Spleen (tissue), 11 donors: ENCODE measurements around the gene NELL2. TPM values are rescaled to one million over a fixed set of nuclear protein-coding genes. Genes with fewer than 3 reads are reported as not detected.

Experiments used
- DNase-seq: peaks from one replicate; pipeline ENCODE4 v3.0.0-alpha.2; 2020
- H3K27ac ChIP-seq, 8 donors: fragments of 200-600 bp; sonication (generic) in 7 of 8; 1 replicate in 4 of 8; 2 replicates in 4 of 8; pipeline versions ENCODE4 v1.5.0 to v1.8.0; 2016 to 2021; ENCODE audit warnings: inconsistent platforms in 4 of 8, mild to moderate bottlenecking in 4 of 8, moderate library complexity in 1 of 8
- H3K27me3 ChIP-seq, 7 donors: fragments of 200-600 bp; sonication (generic) in 6 of 7; replicated peaks in 1 of 7; 1 replicate in 4 of 7; 2 replicates in 3 of 7; pipeline versions ENCODE4 v1.5.0 to v1.8.0; 2016 to 2021; ENCODE audit warnings: inconsistent platforms in 3 of 7, mild to moderate bottlenecking in 1 of 7
- H3K36me3 ChIP-seq, 6 donors: fragments of 200-600 bp; sonication (generic) in 5 of 6; 1 replicate in 4 of 6; 2 replicates in 2 of 6; pipeline versions ENCODE4 v1.5.0 to v1.8.0; 2016 to 2021; ENCODE audit warnings: inconsistent platforms in 2 of 6
- H3K4me1 ChIP-seq, 6 donors: fragments of 200-600 bp; sonication (generic) in 5 of 6; 1 replicate in 3 of 6; 2 replicates in 3 of 6; pipeline versions ENCODE4 v1.5.0 to v1.8.0; 2016 to 2021; ENCODE audit warnings: inconsistent platforms in 3 of 6
- H3K4me3 ChIP-seq, 8 donors: fragments of 200-600 bp; sonication (generic) in 7 of 8; 1 replicate in 4 of 8; 2 replicates in 4 of 8; pipeline versions ENCODE4 v1.5.0 to v1.8.0; 2016 to 2021; ENCODE audit warnings: inconsistent platforms in 4 of 8, mild to moderate bottlenecking in 4 of 8, moderate library complexity in 2 of 8
- H3K9me3 ChIP-seq, 8 donors: fragments of 200-600 bp; sonication (generic) in 7 of 8; 1 replicate in 4 of 8; 2 replicates in 4 of 8; pipeline versions ENCODE4 v1.5.0 to v1.8.0; 2016 to 2021; ENCODE audit warnings: inconsistent platforms in 4 of 8
- CTCF ChIP-seq, 11 experiments: fragments of 200-600 bp in 7 of 11; fragments of 450-650 bp in 4 of 11; sonication (generic) in 4 of 11; IDR thresholded peaks in 8 of 11; conservative IDR thresholded peaks in 3 of 11; 1 replicate in 7 of 11; 2 replicates in 4 of 11; pipeline versions ENCODE4 v1.4.0 to v1.8.0; 2016 to 2021; ENCODE audit warnings: antibody characterized with exemption in 11 of 11, inconsistent platforms in 4 of 11, mild to moderate bottlenecking in 1 of 11
- POLR2A ChIP-seq, 3 donors: fragments of 450-650 bp; IDR thresholded peaks; one replicate each; pipeline ENCODE4 v1.5.1; 2017; ENCODE audit warnings: antibody characterized with exemption in 3 of 3, mild to moderate bottlenecking in 1 of 3
- POLR2AphosphoS5 ChIP-seq, 3 donors: sonication (generic); formaldehyde crosslinking; IDR thresholded peaks; one replicate each; pipeline ENCODE4 v1.5.1; 2017; ENCODE audit warnings: antibody characterized with exemption in 3 of 3
- WGBS, 5 donors: extraction: QIAGEN DNeasy Blood & Tissue Kit in 3 of 5; methylation state at CpG; one replicate each; pipeline versions ENCODE4 v1.1.5 to v1.1.7; 2013 to 2018; 5-methylcytosine and 5-hydroxymethylcytosine counted together
- intact Hi-C: fragments of 100-400 bp; cut with DNase I; formaldehyde crosslinking; loops from one replicate; pipeline ENCODE4 v1.15.0; 2023; ENCODE audit warnings: low total_unique reads
- polyA plus RNA-seq, 3 donors: library from polyadenylated mRNA; stranded (reverse); fragments of 200-250 nt; gene quantifications; one replicate each; pipeline ENCODE4 v1.2.1, GENCODE V29; 2013
- total RNA-seq, 7 donors: library from RNA; depleted of rRNA in 3 of 7; stranded (reverse); fragments of >200 nt in 3 of 7; fragmentation: NEBNext Ultra II Directional in 4 of 7; extraction: Animal tissue kit (Norgen Biotek cat#: 25700) in 4 of 7; gene quantifications; one replicate each; pipeline versions ENCODE4 v1.1.0 to v1.2.1, GENCODE V29; 2016 to 2021
- donor health status: healthy with polysubstance abuse.
- donor health status: DM: no; HTN: no; CAD: no; lungs with moderate emphysema.
- donor health status: DM: no; HTN: no; CAD: no.
- donor health status: Bipolar disorder and iron deficiency.
- donor health status: healthy.
- donor health status: DM: no; HTN: no; CAD: no.
- donor health status: DM: yes; HTN: yes; CAD: no.

NELL2 gene
- total and polyA plus RNA-seq, 10 donors, result 1.0 to 21.8 (median 8.2) TPM

- Histone ChIP-seq H3K27me3 (no peaks in the 10 kb centered on the region), H3K4me3 (no peak overlapping the region), H3K4me1 (no peaks in the 10 kb centered on the region), H3K9me3 (peaks cover 0 to 4% (median 0%) of the 10 kb centered on the region in 8 donors), H3K27ac (no peak overlapping the region), H3K36me3 (no peaks in the 10 kb centered on the region)
- 41 to 46% (median 43%) methylated on average over 12 of the region's 12 CpGs for WGBS, 5 donors
- DNase-seq, result no peak
- intact Hi-C loops, result no loop called here
- TF ChIP-seq POLR2A (IDR thresholded peaks at IDR 0.05) (no peak), CTCF (IDR thresholded peaks at IDR 0.05 in 8 of 11, conservative IDR thresholded peaks at IDR 0.05 in 3 of 11) (no peak), POLR2AphosphoS5 (IDR thresholded peaks at IDR 0.05) (no peak)
These were observed 221.2 kb downstream of the NELL2 start for GRCh38 chr12:44654646-44655639.

- WGBS, 5 donors, result 40 to 58% (median 51%) methylated on average over 3 of the region's 3 CpGs
- TF ChIP-seq POLR2AphosphoS5 (IDR thresholded peaks at IDR 0.05), result no peak
- TF ChIP-seq CTCF (IDR thresholded peaks at IDR 0.05 in 8 of 11, conservative IDR thresholded peaks at IDR 0.05 in 3 of 11), result no peak
- TF ChIP-seq POLR2A (IDR thresholded peaks at IDR 0.05), result no peak
- Histone ChIP-seq H3K27ac (no peak overlapping the region), H3K4me3 (no peak overlapping the region), H3K36me3 (no peaks in the 10 kb centered on the region), H3K27me3 (no peaks in the 10 kb centered on the region), H3K9me3 (peaks cover 0 to 4% (median 0%) of the 10 kb centered on the region in 8 donors), H3K4me1 (no peaks in the 10 kb centered on the region)
- intact Hi-C loops, result no loop called here
- DNase-seq, result no peak
These were observed 222.1 kb downstream of the NELL2 start for GRCh38 chr12:44653861-44654527.

- H3K27ac ChIP-seq, result no peak overlapping the region
- H3K4me1 ChIP-seq, result no peaks in the 10 kb centered on the region
- WGBS, 5 donors, result 57 to 70% (median 65%) methylated on average over 2 of the region's 2 CpGs
- H3K27me3 ChIP-seq, result no peaks in the 10 kb centered on the region
- no peaks in the 10 kb centered on the region for H3K36me3 ChIP-seq
- TF ChIP-seq CTCF (IDR thresholded peaks at IDR 0.05 in 8 of 11, conservative IDR thresholded peaks at IDR 0.05 in 3 of 11) (no peak), POLR2A (IDR thresholded peaks at IDR 0.05) (no peak), POLR2AphosphoS5 (IDR thresholded peaks at IDR 0.05) (no peak)
- no peak overlapping the region for H3K4me3 ChIP-seq
- no peak for DNase-seq
- no peaks in the 10 kb centered on the region for H3K9me3 ChIP-seq
- intact Hi-C loops, result no loop called here
These were observed 226.4 kb downstream of the NELL2 start for GRCh38 chr12:44649693-44650092.
